WTC11 (cell line): ENCODE measurements around the gene TIMM13. TPM values are rescaled to one million over a fixed set of nuclear protein-coding genes. Genes with fewer than 3 reads are reported as not detected.

ENCODE experiments used
- ATAC-seq: fragments of 200-7000 bp; cut with Tn5 transposase; 2 replicates; pipeline ENCODE4 v1.10.0; 2021; ENCODE audit warnings: mild to moderate bottlenecking, moderate library complexity
- CTCF ChIA-PET: fragments of 300-600 bp; sonication (Branson Sonifier 250); formaldehyde crosslinking; loops from one replicate; lab custom pipeline; 2021; ENCODE audit warnings: antibody characterized with exemption; lab: Charles Lee
- POLR2A ChIA-PET: fragments of 350-600 bp; sonication (Branson Sonifier 250); formaldehyde crosslinking; loops from one replicate; lab custom pipeline; 2021; ENCODE audit warnings: antibody characterized with exemption; lab: Charles Lee
- DNase-seq: peaks from one replicate; pipeline ENCODE4 v3.0.0; 2021; ENCODE audit warnings: low spot score
- H3K27ac Mint-ChIP-seq: 2 replicates; pipeline ENCODE4 v1.8.0; 2021; ENCODE audit warnings: mixed read lengths
- H3K27me3 Mint-ChIP-seq: 2 replicates; pipeline ENCODE4 v1.8.0; 2021; ENCODE audit warnings: low read depth, mild to moderate bottlenecking, moderate library complexity, mixed read lengths
- H3K36me3 Mint-ChIP-seq: 2 replicates; pipeline ENCODE4 v1.8.0; 2021; ENCODE audit warnings: mixed read lengths
- H3K4me1 Mint-ChIP-seq: 2 replicates; pipeline ENCODE4 v1.8.0; 2022; ENCODE audit warnings: mixed read lengths
- H3K4me3 Mint-ChIP-seq: 2 replicates; pipeline ENCODE4 v1.8.0; 2021; ENCODE audit warnings: mild to moderate bottlenecking, moderate library complexity, mixed read lengths
- H3K9me3 Mint-ChIP-seq: 2 replicates; pipeline ENCODE4 v1.8.0; 2021; ENCODE audit warnings: mixed read lengths
- ATF1 ChIP-seq: sonication (generic); formaldehyde crosslinking; IDR thresholded peaks from 2 replicates; pipeline ENCODE4 v1.8.1; 2023; ENCODE audit warnings: mild to moderate bottlenecking, moderate library complexity, missing genetic modification reagents
- E2F1 ChIP-seq: sonication (generic); formaldehyde crosslinking; IDR thresholded peaks from 2 replicates; pipeline ENCODE4 v1.8.0; 2022; ENCODE audit warnings: mild to moderate bottlenecking, missing genetic modification reagents
- E2F5 ChIP-seq: sonication (generic); formaldehyde crosslinking; IDR thresholded peaks from 2 replicates; pipeline ENCODE4 v1.8.1; 2022; ENCODE audit warnings: mild to moderate bottlenecking, moderate library complexity, missing genetic modification reagents
- EMX1 ChIP-seq: fragments of 250-450 bp; sonication (Bioruptor Pico); IDR thresholded peaks from 2 replicates; pipeline ENCODE4 v1.8.0; 2021; ENCODE audit warnings: mild to moderate bottlenecking
- FOXJ3 ChIP-seq: sonication (generic); formaldehyde crosslinking; IDR thresholded peaks from 2 replicates; pipeline ENCODE4 v1.9.0; 2021; ENCODE audit warnings: missing genetic modification reagents, mild to moderate bottlenecking, borderline replicate concordance
- IRF1 ChIP-seq: sonication (generic); formaldehyde crosslinking; IDR thresholded peaks from 2 replicates; pipeline ENCODE4 v1.8.0; 2023; ENCODE audit warnings: missing genetic modification reagents
- MLX ChIP-seq: sonication (generic); formaldehyde crosslinking; IDR thresholded peaks from 2 replicates; pipeline ENCODE4 v1.8.1; 2023; ENCODE audit warnings: mild to moderate bottlenecking, missing genetic modification reagents, moderate library complexity
- MXD4 ChIP-seq: fragments of 250-450 bp; sonication (Bioruptor Pico); IDR thresholded peaks from 2 replicates; pipeline ENCODE4 v1.8.0; 2021; ENCODE audit warnings: mild to moderate bottlenecking, moderate library complexity, borderline replicate concordance
- MYBL2 ChIP-seq: sonication (generic); formaldehyde crosslinking; IDR thresholded peaks from 2 replicates; pipeline ENCODE4 v1.8.1; 2023; ENCODE audit warnings: mild to moderate bottlenecking, moderate library complexity, missing genetic modification reagents
- NFYB ChIP-seq: sonication (generic); formaldehyde crosslinking; conservative IDR thresholded peaks from 2 replicates; pipeline ENCODE4 v1.8.0; 2022; ENCODE audit warnings: low read depth, missing genetic modification reagents
- SOX15 ChIP-seq: fragments of 250-450 bp; sonication (Bioruptor Pico); IDR thresholded peaks from 2 replicates; pipeline ENCODE4 v1.9.0; 2021; ENCODE audit warnings: mild to moderate bottlenecking
- SP1 ChIP-seq: sonication (generic); formaldehyde crosslinking; conservative IDR thresholded peaks from 2 replicates; pipeline ENCODE4 v1.8.1; 2022; ENCODE audit warnings: missing genetic modification reagents
- TEAD1 ChIP-seq: sonication (generic); formaldehyde crosslinking; IDR thresholded peaks from 2 replicates; pipeline ENCODE4 v1.8.0; 2022; ENCODE audit warnings: mild to moderate bottlenecking, missing genetic modification reagents
- TEAD4 ChIP-seq: sonication (generic); formaldehyde crosslinking; IDR thresholded peaks from 2 replicates; pipeline ENCODE4 v1.8.0; 2022; ENCODE audit warnings: mild to moderate bottlenecking, missing genetic modification reagents
- TP53 ChIP-seq: sonication (generic); formaldehyde crosslinking; IDR thresholded peaks from 2 replicates; pipeline ENCODE4 v1.8.1; 2023; ENCODE audit warnings: mild to moderate bottlenecking, missing genetic modification reagents
- ZBTB21 ChIP-seq: sonication (generic); formaldehyde crosslinking; IDR thresholded peaks from 2 replicates; pipeline ENCODE4 v1.8.1; 2023; ENCODE audit warnings: mild to moderate bottlenecking, missing genetic modification reagents, borderline replicate concordance
- ZNF219 ChIP-seq: sonication (generic); formaldehyde crosslinking; IDR thresholded peaks from 2 replicates; pipeline ENCODE4 v1.8.0; 2023; ENCODE audit warnings: missing genetic modification reagents, mild to moderate bottlenecking, borderline replicate concordance
- ZNF232 ChIP-seq: sonication (generic); formaldehyde crosslinking; IDR thresholded peaks from 2 replicates; pipeline ENCODE4 v1.8.0; 2022; ENCODE audit warnings: mild to moderate bottlenecking, missing genetic modification reagents
- ZNF416 ChIP-seq: fragments of 250-450 bp; sonication (Bioruptor Pico); IDR thresholded peaks from 2 replicates; pipeline ENCODE4 v1.9.0; 2021; ENCODE audit warnings: mild to moderate bottlenecking, inconsistent platforms
- total RNA-seq: library from RNA; stranded (reverse); gene quantifications from 3 replicates; pipeline ENCODE4 v1.2.3, GENCODE V29; 2021
- TF ChIP-seq, protein P1 (sequence below): sonication (generic); formaldehyde crosslinking; conservative IDR thresholded peaks from 2 replicates; pipeline ENCODE4 v1.8.1; 2023; ENCODE audit warnings: mild to moderate bottlenecking, low read depth, missing genetic modification reagents, moderate library complexity
- TF ChIP-seq, protein P2 (sequence below): fragments of 200-600 bp; IDR thresholded peaks from 2 replicates; pipeline ENCODE4 v1.8.0; 2022; ENCODE audit warnings: antibody characterized with exemption

TIMM13 gene
- total RNA-seq, 1 experiment from 2014 or later: 342 TPM

GRCh38 chr19:2427429-2428320, at the start of gene TIMM13 (continued):
- no peak for TF ChIP-seq FOXJ3 (CRISPR knock-in tag)
- 0 out of 2 replicates have a peak, but pooled peaks have one; percentile 12 for TF ChIP-seq MLX (CRISPR knock-in tag)
- TF ChIP-seq SOX15 (CRISPR knock-in tag): no peak
- no peak; the same call in 1 of the 2 replicates for TF ChIP-seq EMX1 (CRISPR knock-in tag)
- TF ChIP-seq NFYB: no peak
- no peak for TF ChIP-seq MXD4 (CRISPR knock-in tag)
- no peak for TF ChIP-seq E2F1 (CRISPR knock-in tag)
- TF ChIP-seq ZNF416 (CRISPR knock-in tag): peak; percentile 87; the same call in 1 of the 2 replicates
- no peak for TF ChIP-seq ZBTB21
- no peak for TF ChIP-seq TP53
- no peak; the same call in 1 of the 2 replicates for TF ChIP-seq ZNF219 (CRISPR knock-in tag)
- TF ChIP-seq, protein P1, sequence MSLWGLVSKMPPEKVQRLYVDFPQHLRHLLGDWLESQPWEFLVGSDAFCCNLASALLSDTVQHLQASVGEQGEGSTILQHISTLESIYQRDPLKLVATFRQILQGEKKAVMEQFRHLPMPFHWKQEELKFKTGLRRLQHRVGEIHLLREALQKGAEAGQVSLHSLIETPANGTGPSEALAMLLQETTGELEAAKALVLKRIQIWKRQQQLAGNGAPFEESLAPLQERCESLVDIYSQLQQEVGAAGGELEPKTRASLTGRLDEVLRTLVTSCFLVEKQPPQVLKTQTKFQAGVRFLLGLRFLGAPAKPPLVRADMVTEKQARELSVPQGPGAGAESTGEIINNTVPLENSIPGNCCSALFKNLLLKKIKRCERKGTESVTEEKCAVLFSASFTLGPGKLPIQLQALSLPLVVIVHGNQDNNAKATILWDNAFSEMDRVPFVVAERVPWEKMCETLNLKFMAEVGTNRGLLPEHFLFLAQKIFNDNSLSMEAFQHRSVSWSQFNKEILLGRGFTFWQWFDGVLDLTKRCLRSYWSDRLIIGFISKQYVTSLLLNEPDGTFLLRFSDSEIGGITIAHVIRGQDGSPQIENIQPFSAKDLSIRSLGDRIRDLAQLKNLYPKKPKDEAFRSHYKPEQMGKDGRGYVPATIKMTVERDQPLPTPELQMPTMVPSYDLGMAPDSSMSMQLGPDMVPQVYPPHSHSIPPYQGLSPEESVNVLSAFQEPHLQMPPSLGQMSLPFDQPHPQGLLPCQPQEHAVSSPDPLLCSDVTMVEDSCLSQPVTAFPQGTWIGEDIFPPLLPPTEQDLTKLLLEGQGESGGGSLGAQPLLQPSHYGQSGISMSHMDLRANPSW (CRISPR knock-in tag): no peak
- TF ChIP-seq TEAD1 (CRISPR knock-in tag): no peak
- no peak for TF ChIP-seq TEAD4 (CRISPR knock-in tag)
- no peak for TF ChIP-seq ZNF232
- no peak for TF ChIP-seq ATF1 (CRISPR knock-in tag)
- TF ChIP-seq, protein P2, sequence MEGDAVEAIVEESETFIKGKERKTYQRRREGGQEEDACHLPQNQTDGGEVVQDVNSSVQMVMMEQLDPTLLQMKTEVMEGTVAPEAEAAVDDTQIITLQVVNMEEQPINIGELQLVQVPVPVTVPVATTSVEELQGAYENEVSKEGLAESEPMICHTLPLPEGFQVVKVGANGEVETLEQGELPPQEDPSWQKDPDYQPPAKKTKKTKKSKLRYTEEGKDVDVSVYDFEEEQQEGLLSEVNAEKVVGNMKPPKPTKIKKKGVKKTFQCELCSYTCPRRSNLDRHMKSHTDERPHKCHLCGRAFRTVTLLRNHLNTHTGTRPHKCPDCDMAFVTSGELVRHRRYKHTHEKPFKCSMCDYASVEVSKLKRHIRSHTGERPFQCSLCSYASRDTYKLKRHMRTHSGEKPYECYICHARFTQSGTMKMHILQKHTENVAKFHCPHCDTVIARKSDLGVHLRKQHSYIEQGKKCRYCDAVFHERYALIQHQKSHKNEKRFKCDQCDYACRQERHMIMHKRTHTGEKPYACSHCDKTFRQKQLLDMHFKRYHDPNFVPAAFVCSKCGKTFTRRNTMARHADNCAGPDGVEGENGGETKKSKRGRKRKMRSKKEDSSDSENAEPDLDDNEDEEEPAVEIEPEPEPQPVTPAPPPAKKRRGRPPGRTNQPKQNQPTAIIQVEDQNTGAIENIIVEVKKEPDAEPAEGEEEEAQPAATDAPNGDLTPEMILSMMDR: no peak
- no peak for TF ChIP-seq IRF1 (CRISPR knock-in tag)

- no peaks in the 10 kb centered on the region for H3K36me3 Mint-ChIP-seq
- H3K4me1 Mint-ChIP-seq: peaks cover 24% of the 10 kb centered on the region
- no peak overlapping the region for H3K27ac Mint-ChIP-seq
- POLR2A ChIA-PET: interaction anchor here (0.6 to 5.0 kb wide), 32 partner anchors 12 to 860 kb away, joined by 3 to 83 read pairs (median 5); partner anchors contain the start of genes LMNB2, TIMM13 and ZNF57
- DNase-seq: peak; percentile 67
- CTCF ChIA-PET: interaction anchor here (0.6 to 6.0 kb wide), 25 partner anchors 11 to 364 kb away, joined by 3 to 114 read pairs (median 4); partner anchors contain the start of genes LMNB2 and ZNF555
- TF ChIP-seq E2F5 (CRISPR knock-in tag) (no peak), TP53 (0 out of 2 replicates have a peak, but pooled peaks have one; percentile 26), SP1 (CRISPR knock-in tag) (no peak), MYBL2 (CRISPR knock-in tag) (0 out of 2 replicates have a peak, but pooled peaks have one; percentile 9)
- TF ChIP-seq, protein P1 (CRISPR knock-in tag): 0 out of 2 replicates have a peak, but pooled peaks have one; percentile 50
- H3K9me3 Mint-ChIP-seq: no peaks in the 10 kb centered on the region
- H3K27me3 Mint-ChIP-seq: peaks cover 53% of the 10 kb centered on the region
- peak overlapping the region; percentile 93 for H3K4me3 Mint-ChIP-seq
- ATAC-seq: peak; percentile 1; the same call in 1 of the 2 replicates
Measured at GRCh38 chr19:2476451-2477140, 49.2 kb upstream of the TIMM13 start.
